HG02870 (cell line): ENCODE results near the gene TPRX2.
"Not testable (repeated sequence)": the region's sequence is repeated elsewhere in the genome, so short reads cannot be mapped to it uniquely, and the experiment has no call there.

Source experiments
- ATAC-seq: cut with Tn5 transposase; IDR thresholded peaks from one replicate; pipeline ENCODE4 v1.9.1; 2021; ENCODE audit warnings: mild to moderate bottlenecking, moderate library complexity; ENCODE audit not compliant: unreplicated experiment

The TPRX2 gene

DNA sequence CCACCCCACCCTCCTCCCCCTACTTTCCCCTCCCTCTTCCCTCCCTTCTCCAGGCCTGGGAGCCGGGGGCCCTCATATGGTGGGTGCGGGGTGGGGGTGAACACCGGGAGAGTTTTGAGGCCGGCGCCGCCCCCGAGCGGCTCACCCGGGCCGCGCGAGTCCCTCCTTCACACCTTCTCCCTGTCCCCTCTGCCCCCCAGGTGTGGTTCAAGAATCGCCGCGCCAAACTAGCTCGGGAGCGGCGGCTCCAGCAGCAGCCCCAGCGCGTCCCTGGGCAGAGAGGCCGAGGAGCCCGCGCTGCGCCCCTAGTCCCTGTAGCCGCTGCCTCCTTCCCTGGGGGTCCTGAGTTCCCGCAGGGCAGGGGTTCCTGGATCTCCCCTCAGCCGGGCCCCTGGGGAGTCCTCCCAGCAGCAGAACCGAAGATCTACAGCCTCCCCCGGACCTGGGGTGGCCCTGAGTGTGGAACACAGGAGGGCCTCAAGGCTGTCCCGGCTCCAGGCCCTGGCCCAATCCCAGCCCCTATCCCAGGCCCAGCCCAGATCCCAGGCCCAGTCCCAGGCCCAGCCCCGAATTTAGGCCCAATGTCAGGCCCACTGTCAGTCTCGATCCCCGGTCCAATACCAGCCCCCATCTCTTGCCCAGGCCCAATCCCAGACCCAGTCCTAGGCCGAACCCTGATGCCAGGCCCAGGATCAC, 1.7 kb downstream of the TPRX2 start:
- no peak for ATAC-seq

DNA sequence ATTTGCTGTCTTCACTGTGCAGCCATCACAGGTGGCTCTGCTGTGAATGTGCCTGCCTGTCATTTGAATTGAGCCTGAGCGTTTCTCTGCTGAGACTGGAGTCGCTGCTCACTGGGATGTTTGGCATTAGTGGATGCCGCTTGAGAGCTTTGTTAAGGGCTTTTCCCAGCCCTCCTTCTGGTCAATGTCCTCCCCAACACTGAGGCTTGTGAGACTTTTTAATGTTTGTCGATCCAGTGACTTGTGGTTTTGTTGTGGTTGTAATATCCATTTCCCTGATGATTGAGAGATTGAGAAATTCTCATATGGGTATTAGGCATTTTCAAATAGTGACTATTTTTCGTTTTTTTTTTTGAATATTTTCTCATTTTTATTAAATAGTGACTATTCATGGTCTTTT, 2.6 kb downstream of the TPRX2 start:
- no peak for ATAC-seq

DNA sequence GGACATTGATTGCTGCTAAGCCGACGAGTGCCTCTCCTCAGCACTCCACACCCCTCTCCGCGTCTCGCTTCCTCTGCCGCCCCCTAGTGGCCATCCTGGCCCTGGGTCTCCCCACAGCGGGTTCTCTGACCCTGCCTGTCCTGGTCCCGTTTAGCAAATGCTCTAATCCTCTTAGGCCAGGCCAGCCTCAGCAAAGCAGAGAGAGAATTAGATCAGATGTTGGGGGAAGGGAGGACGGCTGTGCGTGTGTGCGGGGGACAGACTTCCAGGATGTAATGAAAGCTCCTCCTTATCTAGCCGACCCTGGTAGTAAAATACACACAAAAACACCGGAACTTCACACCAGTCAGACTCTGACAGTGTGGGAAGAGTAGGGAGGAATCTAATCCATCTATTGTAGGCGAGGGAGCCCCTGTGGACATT, 4.5 kb downstream of the TPRX2 start:
- ATAC-seq: no peak

DNA sequence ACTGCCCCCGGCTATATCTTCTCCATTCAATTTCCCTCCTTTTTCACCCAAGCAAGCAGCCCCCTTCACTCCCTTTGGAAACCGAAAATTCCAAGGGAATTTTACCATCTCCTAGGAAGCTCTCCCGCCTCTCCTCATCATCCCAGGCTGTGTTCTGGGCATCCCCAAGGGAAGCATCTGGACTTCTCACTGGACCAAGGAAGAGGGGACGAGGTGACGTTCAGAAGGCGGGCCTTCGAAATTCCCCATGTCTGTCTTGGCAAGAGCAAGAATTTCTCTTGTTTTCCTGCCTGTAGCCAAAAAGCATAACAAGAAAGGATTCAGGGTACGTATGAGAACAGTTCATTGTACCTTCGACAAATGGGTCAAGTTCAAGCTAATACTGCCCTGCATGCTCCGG, 6.1 kb downstream of the TPRX2 start:
- no peak for ATAC-seq

DNA sequence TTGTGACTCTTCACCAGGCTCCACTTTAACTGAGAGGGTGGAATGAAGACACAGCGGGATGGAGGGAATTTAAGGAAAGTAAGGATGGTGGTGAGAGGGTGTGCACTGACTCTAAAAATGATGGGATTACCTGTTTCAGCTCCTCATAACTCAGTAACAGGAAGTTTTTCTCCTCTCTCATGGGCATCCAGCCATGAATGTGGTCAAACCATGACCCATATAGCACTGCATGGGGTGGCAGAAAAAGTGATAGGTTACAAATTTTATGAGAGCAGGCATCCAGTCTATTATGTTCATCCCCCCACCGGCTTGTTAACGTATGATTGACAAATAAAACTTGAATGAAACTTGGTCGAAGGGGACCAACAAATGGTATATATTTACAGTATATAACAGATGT, 19.9 kb downstream of the TPRX2 start:
- ATAC-seq: no peak

DNA sequence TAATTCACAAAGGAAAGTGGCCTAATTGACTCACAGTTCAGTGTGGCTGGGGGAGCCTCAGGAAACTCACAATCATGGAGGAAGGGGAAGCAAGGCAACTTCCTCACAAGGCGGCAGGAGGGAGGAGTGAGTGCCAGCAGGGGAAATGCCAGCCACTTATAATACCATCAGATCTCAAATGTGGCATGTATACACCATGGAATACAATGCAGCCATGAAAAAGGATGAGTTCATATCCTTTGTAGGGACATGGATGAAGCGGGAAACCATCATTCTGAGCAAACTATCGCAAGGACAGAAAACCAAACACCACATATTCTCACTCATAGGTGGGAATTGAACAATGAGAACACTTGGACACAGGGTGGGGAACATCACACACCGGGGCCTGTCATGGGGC, 20.4 kb downstream of the TPRX2 start:
- ATAC-seq: not testable (repeated sequence)

DNA sequence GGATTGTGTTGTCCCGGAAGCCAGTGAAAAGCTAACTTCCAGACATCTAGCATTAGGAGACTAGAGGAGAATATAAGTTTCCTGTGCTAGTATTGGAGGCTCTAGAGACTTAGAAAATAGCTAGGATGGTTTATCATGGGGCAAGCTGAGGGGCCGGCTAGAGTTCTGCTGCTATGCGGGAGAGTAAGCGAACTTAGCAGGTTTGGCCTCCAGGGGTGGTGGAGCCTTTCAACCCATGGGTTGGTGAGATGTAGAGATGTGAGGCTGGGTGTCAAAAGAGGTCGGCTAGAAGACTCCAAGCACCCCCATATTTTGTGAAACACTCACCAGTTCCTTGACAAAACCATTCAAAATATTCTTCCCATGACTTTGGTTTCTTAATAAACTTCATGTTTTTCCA, 22.7 kb downstream of the TPRX2 start:
- no peak for ATAC-seq

DNA sequence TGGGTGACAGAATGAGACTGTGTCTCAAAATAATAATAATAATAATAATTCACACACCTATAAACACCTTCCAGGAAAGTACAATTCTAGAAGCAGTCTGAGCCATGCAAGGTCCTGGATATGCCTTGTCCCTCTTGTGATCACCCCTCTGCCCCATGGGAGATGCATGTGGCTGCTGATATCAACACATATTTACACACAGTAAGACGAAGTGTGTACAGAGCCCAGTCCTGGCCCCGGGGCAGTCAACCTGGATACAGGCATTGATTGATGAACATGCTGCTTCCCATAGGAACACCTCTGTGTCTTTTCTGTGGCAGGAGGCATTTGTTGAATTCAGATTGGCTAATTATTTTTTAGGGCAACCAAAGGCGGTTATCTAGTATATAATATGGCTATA, 23.9 kb downstream of the TPRX2 start:
- no peak for ATAC-seq

DNA sequence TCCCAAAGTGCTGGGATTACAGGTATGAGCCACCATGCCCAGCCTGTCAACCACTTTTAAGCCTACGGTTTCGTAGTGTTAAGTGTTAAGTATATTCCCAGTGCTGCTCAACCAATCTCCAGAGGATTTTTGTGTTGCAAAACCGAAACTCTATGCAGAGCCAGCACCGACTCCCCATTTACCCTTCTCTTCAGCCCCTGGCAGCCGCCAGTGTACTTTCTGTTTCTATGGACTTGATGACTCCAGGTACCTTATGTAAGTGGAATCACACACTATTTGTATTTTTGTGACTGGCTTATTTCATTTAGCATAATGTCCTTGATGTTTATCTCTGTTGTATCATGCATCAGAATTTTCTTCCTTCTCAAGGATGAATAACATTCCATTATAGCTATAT, 26.0 kb downstream of the TPRX2 start:
- ATAC-seq: no peak

DNA sequence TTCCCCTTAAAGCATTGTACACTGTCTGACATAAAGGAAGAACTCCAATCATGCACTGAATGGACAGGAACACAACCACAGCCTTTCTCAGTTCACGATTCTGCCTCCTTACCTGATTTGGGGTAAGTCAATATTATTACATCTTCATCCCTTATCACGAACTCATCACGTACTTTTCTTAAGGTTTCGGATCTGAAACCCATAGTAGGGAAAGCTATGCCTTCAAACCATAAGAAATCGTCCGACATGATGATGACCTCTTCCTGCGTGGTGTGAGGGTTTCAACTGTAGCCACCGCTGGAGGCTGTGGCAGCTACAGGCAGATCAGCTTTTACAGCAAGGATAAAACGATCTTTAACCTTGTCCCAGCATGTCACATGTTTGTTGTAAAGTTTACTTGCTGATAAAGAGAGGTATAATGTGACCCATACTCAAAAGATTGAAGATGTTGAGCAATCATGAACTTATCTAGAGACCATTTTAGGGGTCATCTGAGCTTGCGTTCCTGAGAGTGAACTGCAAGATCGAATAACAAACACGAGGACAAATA, 27.1 kb downstream of the TPRX2 start, which contains the start of gene SULT2A1:
SULT2A1 (minus strand) TSS at position 306 of the 550 bp plus-strand sequence; CDS start at position 248, 58 bp downstream.
- ATAC-seq: no peak

DNA sequence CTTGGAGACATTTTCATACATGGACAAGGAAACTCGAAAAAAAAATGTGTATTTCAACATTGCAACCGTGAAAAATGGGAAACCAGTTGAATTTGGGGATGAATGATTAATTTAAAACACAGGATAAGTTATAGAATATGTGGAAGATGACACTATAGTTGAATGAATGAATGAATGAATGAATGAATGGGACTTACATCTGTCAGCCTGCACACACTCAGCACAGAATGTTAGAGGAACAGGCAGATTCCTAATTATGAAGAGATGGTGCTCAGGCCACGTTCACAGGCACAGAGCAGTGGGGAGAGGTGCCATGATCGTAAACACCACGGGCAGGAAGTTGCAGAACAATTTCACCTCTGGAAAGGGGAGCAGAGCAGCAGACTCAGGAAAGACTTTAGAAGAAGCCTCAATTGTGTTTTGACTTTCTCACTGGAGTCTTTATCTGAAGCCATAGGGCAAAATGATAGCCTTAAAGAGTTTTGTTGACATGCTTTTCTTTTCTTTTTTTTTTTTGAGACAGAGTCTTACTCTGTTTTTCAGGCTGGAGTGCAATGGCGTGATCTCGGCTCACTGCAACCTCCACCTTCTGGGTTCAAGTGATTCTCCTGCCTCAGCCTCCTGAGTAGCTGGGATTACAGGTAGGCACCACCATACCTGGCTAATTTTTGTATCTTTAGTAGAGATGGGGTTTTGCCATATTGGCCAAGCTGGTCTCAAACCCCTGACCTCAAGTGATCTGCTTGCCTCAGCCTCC, 32.0 kb downstream of the TPRX2 start:
- ATAC-seq: no peak

DNA sequence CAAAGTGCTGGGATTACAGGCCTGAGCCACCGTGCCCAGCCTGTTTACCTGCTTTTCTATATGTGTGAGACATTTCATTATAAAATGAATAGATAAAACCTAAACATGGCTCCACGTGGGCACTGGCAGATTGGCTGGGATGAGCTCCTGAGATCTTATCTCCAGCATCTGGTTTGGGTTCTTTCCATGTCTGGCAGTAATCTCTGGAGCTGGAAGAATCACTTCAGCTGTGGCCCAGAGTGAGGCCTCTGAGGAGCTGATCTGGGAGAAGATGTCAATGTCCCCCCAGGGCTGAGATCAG, 32.5 kb downstream of the TPRX2 start:
- ATAC-seq: no peak

DNA sequence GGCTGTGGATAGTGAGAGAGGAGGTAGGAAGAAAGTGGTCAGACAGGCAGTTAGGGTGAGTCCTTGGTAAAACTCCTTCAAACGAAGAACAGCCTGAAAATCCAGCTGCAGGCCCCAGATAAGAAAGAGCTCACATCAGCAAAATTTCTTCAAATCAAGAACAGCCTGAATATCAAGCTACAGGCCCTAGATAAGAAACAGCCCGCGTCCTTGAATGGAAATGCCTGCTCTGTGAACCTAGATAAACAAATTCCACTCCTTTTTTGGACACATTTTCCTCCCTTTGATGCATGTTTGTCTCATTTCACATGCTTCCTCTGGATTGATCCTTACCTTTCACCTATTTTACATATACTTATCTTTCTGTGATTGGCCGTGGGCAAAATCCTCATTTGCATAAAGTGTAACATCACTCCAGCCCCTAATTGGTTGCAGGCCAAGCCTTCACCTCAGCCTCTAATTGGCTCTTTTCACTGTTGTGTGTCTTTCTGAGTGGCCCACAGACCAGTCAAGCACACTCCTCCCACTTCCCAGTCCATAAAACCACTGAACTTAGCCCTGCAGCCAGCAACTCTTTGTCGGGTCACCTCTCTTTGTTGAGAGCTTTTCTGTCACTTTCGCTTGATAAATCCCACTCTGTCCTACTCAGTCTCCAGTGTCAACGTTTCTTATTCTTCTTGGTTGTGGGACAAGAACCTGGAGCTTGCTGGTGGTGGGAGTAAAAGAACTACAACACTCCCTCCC, 33.1 kb downstream of the TPRX2 start:
- no peak for ATAC-seq

DNA sequence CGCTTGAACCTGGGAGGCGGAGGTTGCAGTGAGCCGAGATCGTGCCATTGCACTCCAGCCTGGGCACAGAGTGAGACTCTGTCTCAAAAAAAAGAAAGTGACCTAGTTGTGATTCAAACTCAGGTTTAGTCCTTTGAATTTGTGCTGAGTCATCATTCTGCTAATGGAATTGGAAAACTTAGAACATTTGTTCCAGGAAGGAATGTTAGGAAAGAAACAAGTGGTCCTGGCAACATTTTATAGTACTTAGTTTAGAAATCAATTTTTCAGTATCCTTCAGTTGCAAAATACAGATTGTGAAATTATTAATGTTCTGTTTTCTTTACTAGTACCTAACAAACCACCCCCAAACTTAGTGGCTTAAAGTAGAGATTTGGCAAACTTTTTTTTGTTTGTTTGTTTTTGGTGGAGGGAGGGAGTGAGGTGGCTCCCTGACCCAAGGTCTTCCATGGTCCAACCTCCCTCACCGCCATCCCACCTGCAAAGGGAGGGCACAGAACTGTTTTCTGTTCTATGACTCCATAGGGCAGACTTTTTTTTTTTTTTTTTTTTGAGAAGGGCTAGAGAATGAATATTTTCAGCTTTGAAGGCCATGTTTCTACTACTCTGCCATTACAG, 36.2 kb downstream of the TPRX2 start:
- no peak for ATAC-seq

DNA sequence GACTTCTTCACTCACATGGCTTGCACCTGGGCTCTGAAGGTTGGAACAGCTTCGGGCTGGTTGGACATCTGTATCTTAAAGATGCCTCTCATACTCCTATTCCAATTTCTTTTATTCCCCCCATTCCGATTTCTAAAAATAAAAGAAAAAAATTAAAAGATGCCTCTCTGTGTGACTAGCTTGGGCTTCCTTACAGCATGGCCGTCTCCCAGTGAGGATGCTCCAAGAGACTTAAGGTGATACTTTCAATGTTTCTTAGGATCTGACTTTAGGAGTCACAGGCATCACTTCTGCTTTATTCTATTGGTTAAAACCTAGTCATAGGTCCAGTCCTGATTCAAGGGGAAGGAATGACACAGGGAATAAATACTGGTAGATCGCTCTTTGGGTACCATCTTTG, 37.0 kb downstream of the TPRX2 start:
- ATAC-seq: no peak

DNA sequence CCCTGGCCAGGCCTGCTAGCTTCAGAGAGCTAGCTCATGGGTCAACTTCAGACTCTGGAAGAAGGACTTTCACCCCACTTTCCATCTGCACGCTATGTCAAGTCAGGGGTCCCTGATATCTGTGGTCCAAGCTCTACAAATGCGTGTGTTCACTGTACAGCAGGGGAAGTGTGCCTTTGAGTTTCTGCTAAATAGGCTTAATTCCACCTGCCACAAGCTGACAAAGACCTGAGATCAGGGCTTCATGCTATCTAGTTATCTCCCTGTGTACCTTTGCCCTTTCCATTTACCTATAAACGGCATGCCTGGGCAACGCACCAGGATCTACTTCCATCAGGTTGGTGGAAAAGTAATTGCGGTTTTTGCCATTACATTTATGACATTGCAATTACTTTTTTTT, 37.7 kb downstream of the TPRX2 start:
- no peak for ATAC-seq

DNA sequence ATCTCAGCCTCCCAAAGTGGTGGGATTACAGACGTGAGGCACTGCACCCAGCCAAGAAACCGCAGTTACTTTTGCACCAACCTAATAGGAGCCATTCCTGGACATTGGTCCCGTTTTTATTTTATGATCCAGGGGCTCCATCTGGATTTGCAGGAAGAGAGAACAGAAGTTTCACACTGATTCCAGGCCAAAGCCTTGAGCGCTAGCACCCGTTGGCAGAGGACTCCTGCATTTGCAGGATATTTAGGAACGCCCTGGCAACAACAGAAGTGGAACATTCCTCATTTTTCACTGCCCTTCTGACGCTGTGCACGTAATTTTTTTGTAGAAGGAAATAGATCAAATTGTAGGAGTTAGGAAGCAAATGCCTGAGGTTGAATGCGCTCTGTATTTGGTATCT, 38.8 kb downstream of the TPRX2 start:
- ATAC-seq: no peak

DNA sequence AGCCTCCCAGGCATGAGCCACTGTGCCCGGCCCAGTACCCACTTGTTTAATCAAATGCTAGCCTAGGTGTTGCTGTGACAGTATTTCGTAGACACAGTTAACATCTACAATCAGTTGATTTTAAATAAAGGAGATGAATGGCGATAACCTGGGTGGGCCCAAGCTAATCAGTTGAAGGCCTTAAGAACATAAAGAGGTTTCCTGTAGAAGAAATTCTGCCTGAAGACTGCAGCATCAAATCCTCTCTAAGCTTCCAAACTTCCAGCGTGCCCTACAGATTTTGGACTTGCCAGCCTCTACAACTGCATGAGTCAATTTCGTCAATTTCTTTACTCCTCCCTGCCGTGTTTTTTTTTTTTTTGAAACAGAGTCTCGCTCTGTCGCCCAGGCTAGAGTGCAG, 40.3 kb downstream of the TPRX2 start:
- ATAC-seq: no peak

DNA sequence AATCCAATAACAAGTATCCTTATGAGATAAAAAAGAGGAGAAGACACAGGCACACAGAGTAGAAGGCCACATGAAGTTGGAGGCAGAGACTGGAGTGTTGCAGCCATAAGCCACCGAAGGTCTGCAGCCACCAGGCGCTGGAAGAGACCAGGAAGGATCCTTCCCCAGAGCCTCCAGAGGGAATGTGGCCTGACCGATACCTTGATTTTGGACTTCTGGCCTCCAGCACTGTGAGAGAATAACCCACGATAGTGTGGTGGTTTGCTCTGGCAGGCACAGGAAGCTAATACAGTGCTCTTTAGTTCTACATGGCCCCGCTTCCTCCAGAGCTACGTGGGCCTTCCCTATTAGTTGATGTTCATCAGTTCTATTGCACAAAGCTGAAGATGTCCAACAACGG, 42.3 kb downstream of the TPRX2 start:
- no peak for ATAC-seq

DNA sequence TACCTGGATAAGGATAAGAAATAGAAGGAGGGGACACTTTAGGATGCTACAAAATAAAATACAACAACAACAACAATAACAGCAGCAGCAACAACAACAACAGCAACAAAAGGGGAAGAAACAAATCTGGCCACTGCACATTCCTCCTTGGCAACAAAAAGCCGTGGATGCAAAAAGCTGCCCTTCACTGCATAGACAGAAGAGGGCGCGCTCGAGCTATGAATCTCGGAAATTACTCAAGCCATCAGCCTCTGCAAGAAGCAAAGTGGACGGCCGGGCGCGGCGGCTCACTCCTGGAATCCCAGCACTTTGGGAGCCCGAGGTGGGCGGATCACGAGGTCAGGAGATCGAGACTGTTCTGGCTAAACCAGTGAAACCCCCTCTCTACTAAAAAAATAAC, 50.3 kb downstream of the TPRX2 start:
- not testable (repeated sequence) for ATAC-seq

DNA sequence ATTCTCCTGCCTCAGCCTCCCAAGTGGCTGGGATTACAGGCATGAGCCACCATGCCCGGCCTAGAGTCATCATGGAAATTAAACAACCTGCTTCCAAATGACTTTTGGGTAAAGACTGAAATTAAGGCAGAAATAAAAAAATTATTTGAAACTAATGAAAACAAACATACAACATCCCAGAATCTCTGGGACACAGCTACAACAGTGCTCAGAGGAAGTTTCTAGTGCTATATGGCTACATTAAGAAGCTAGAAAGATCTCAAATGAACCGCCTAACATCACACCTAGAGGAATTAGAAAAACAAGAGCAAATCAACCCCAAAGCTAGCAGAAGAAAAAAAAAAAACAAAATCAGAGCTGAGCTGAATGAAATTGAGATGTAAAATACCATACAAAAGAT, 51.2 kb downstream of the TPRX2 start:
- ATAC-seq: not testable (repeated sequence)
